Adrenal gland (tissue), 5 donors: ENCODE results near the gene HOXC11.

Source experiments
- POLR2A ChIP-seq, 2 donors: fragments of 450-650 bp; IDR thresholded peaks; one replicate each; pipeline ENCODE4 v1.6.1; 2017; ENCODE audit warnings: antibody characterized with exemption in 2 of 2, mild to moderate bottlenecking in 2 of 2, moderate library complexity in 1 of 2
- TF ChIP-seq, protein P1 (sequence below), 6 experiments: fragments of 450-650 bp in 4 of 6; fragments of 200-600 bp in 2 of 6; sonication (generic) in 1 of 6; IDR thresholded peaks; 1 replicate in 5 of 6; 2 replicates in 1 of 6; pipeline versions ENCODE4 v1.5.1 to v1.8.0; 2016 to 2021; ENCODE audit warnings: antibody characterized with exemption in 6 of 6, mild to moderate bottlenecking in 2 of 6, moderate library complexity in 1 of 6
- donor health status: DM: no; HTN: no; CAD: no.

DNA sequence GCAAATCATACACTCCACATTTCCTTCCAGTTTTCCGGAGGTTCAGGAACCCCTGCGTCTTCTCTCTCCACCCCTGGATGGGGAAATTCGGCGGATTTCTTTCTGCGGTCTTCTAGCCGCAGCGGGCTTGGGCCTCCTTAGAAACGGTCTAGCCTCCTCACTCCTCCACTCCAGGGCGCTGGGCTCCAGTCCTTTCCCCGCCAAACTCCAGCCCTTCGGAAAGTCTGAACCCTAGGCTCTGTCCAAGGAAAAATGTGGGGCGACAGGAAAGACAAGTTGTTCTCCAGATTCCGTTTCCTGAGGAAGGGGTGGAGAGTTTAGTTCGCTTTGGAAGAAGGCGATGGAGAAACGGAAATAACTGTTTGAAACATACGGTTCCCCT, 10.6 kb downstream of the HOXC11 start:
- TF ChIP-seq, protein P1, sequence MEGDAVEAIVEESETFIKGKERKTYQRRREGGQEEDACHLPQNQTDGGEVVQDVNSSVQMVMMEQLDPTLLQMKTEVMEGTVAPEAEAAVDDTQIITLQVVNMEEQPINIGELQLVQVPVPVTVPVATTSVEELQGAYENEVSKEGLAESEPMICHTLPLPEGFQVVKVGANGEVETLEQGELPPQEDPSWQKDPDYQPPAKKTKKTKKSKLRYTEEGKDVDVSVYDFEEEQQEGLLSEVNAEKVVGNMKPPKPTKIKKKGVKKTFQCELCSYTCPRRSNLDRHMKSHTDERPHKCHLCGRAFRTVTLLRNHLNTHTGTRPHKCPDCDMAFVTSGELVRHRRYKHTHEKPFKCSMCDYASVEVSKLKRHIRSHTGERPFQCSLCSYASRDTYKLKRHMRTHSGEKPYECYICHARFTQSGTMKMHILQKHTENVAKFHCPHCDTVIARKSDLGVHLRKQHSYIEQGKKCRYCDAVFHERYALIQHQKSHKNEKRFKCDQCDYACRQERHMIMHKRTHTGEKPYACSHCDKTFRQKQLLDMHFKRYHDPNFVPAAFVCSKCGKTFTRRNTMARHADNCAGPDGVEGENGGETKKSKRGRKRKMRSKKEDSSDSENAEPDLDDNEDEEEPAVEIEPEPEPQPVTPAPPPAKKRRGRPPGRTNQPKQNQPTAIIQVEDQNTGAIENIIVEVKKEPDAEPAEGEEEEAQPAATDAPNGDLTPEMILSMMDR (IDR thresholded peaks at IDR 0.05), result no peak
- no peak for TF ChIP-seq POLR2A (IDR thresholded peaks at IDR 0.05)
